Neural cell (in vitro differentiated cells): ENCODE results near the gene ATF5. TPM values are rescaled to one million over a fixed set of nuclear protein-coding genes. Genes with fewer than 3 reads are reported as not detected.

Experiments used
- H2AFZ ChIP-seq: fragments of 200-600, 300-800 bp; sonication (generic), shearing (Covaris generic); 2 replicates; pipeline ENCODE4 v1.6.0; 2014; ENCODE audit warnings: low read depth, mild to moderate bottlenecking, antibody characterized with exemption, low read length, moderate library complexity
- H3F3A ChIP-seq: fragments of 200-600 bp; shearing (Covaris generic); 2 replicates; pipeline ENCODE4 v1.6.1; 2016; ENCODE audit warnings: mild to moderate bottlenecking, moderate library complexity, mixed read lengths, antibody characterized with exemption, low read length; ENCODE audit not compliant: insufficient read depth, poor library complexity, severe bottlenecking
- H3K27ac ChIP-seq: fragments of 200-600, 300-800 bp; sonication (generic), shearing (Covaris generic); 2 replicates; pipeline ENCODE4 v1.5.1; 2014; ENCODE audit warnings: mild to moderate bottlenecking, low read length, moderate library complexity
- H3K27me3 ChIP-seq: fragments of 300-800, 200-600 bp; sonication (generic), shearing (Covaris generic); 2 replicates; pipeline ENCODE4 v1.6.0; 2014; ENCODE audit warnings: mild to moderate bottlenecking, low read depth, low read length, moderate library complexity; ENCODE audit not compliant: insufficient read depth
- H3K36me3 ChIP-seq: fragments of 300-800, 200-600 bp; sonication (generic), shearing (Covaris generic); 2 replicates; pipeline ENCODE4 v1.5.1; 2014; ENCODE audit warnings: mild to moderate bottlenecking, antibody characterized with exemption, low read length, moderate library complexity; ENCODE audit not compliant: insufficient read depth
- H3K4me2 ChIP-seq: fragments of 300-800, 200-600 bp; sonication (generic), shearing (Covaris generic); 2 replicates; pipeline ENCODE4 v1.6.0; 2014; ENCODE audit warnings: mild to moderate bottlenecking, low read length
- H3K4me3 ChIP-seq: fragments of 300-800, 200-600 bp; sonication (generic), shearing (Covaris generic); 2 replicates; pipeline ENCODE4 v1.5.1; 2014; ENCODE audit warnings: mild to moderate bottlenecking, low read length, moderate library complexity
- H3K79me2 ChIP-seq: fragments of 200-600 bp; shearing (Covaris generic); replicated peaks from 2 replicates; pipeline ENCODE4 v1.6.0; 2014; ENCODE audit warnings: mild to moderate bottlenecking, low read length, moderate library complexity; ENCODE audit not compliant: insufficient read depth
- H3K9ac ChIP-seq: fragments of 300-800, 200-600 bp; sonication (generic), shearing (Covaris generic); 2 replicates; pipeline ENCODE4 v1.6.1; 2016; ENCODE audit warnings: mild to moderate bottlenecking, low read length, mixed read lengths
- H3K9me2 ChIP-seq: fragments of 200-600 bp; shearing (Covaris generic); 2 replicates; pipeline ENCODE4 v1.6.1; 2016; ENCODE audit warnings: mild to moderate bottlenecking, low read length, mixed read lengths; ENCODE audit not compliant: insufficient read depth
- H3K9me3 ChIP-seq: fragments of 200-600, 300-800 bp; sonication (generic), shearing (Covaris generic); 2 replicates; pipeline ENCODE4 v1.6.1; 2016; ENCODE audit warnings: mild to moderate bottlenecking, mixed run types, low read length, moderate library complexity, mixed read lengths
- H4K20me1 ChIP-seq: fragments of 200-600 bp; shearing (Covaris generic); 2 replicates; pipeline ENCODE4 v1.6.1; 2016; ENCODE audit warnings: mild to moderate bottlenecking, mixed run types; ENCODE audit not compliant: insufficient read depth
- CTCF ChIP-seq: fragments of 450-650 bp; IDR thresholded peaks from 2 replicates; pipeline ENCODE4 v1.5.1; 2014; ENCODE audit warnings: antibody characterized with exemption, mild to moderate bottlenecking, moderate library complexity; ENCODE audit not compliant: poor library complexity, severe bottlenecking
- EP300 ChIP-seq: fragments of 450-650 bp; conservative IDR thresholded peaks from 2 replicates; pipeline ENCODE4 v1.6.1; 2014; ENCODE audit warnings: antibody characterized with exemption, mild to moderate bottlenecking, moderate library complexity; ENCODE audit not compliant: poor library complexity, severe bottlenecking
- EZH2 ChIP-seq: fragments of 200-600, 300-800 bp; shearing (Covaris generic), sonication (generic); IDR thresholded peaks from 2 replicates; pipeline ENCODE4 v1.6.1; 2014; ENCODE audit warnings: antibody characterized with exemption, low read length, borderline replicate concordance, mild to moderate bottlenecking; ENCODE audit not compliant: insufficient read depth, poor library complexity, severe bottlenecking
- MXI1 ChIP-seq: fragments of 450-650 bp; conservative IDR thresholded peaks from 2 replicates; pipeline ENCODE4 v1.6.1; 2014; ENCODE audit warnings: antibody characterized with exemption, mild to moderate bottlenecking; ENCODE audit not compliant: poor library complexity, severe bottlenecking
- POLR2AphosphoS5 ChIP-seq: IDR thresholded peaks from 2 replicates; pipeline ENCODE4 v1.6.1; 2012
- RAD21 ChIP-seq: fragments of 450-650 bp; conservative IDR thresholded peaks from 2 replicates; pipeline ENCODE4 v1.6.1; 2014; ENCODE audit warnings: antibody characterized with exemption, mild to moderate bottlenecking, moderate library complexity
- REST ChIP-seq: IDR thresholded peaks from 2 replicates; pipeline ENCODE4 v1.6.1; 2012; ENCODE audit warnings: borderline replicate concordance
- SMC3 ChIP-seq: fragments of 450-650 bp; conservative IDR thresholded peaks from 2 replicates; pipeline ENCODE4 v1.6.1; 2014; ENCODE audit warnings: antibody characterized with exemption, mild to moderate bottlenecking, moderate library complexity; ENCODE audit not compliant: poor library complexity
- TAF1 ChIP-seq: IDR thresholded peaks from 2 replicates; pipeline ENCODE4 v1.6.1; 2012; ENCODE audit warnings: low read depth
- polyA plus RNA-seq: library from polyadenylated mRNA; depleted of rRNA; stranded (reverse); fragments of >200 nt; gene quantifications from 2 replicates; pipeline ENCODE4 v1.2.3, GENCODE V29; 2014

The ATF5 gene
- polyA plus RNA-seq, 1 donor from 2014 or later: 16.1 TPM

GRCh38 chr19:49916839-49917733 lies 11.9 kb upstream of the ATF5 start:
- no peak overlapping the region for H3K27ac ChIP-seq
- H3K9me2 ChIP-seq: no peaks in the 10 kb centered on the region
- H3K79me2 ChIP-seq: peaks cover 20% of the 10 kb centered on the region
- H3K4me3 ChIP-seq: no peak overlapping the region
- no peak overlapping the region for H3K4me2 ChIP-seq
- H3K9me3 ChIP-seq: no peaks in the 10 kb centered on the region
- no peak for TF ChIP-seq REST
- no peak for TF ChIP-seq EP300
- no peak for TF ChIP-seq SMC3
- no peak for TF ChIP-seq POLR2AphosphoS5
- no peak for TF ChIP-seq RAD21
- no peak for TF ChIP-seq TAF1
- no peak for TF ChIP-seq MXI1
- no peak for TF ChIP-seq EZH2
- H2AFZ ChIP-seq: no peak overlapping the region
- no peaks in the 10 kb centered on the region for H3K36me3 ChIP-seq
- no peaks in the 10 kb centered on the region for H3K27me3 ChIP-seq
- H4K20me1 ChIP-seq: no peaks in the 10 kb centered on the region
- no peaks in the 10 kb centered on the region for H3F3A ChIP-seq
- H3K9ac ChIP-seq: no peak overlapping the region

GRCh38 chr19:49918089-49918488 lies 10.9 kb upstream of the ATF5 start:
- Histone ChIP-seq H3K36me3 (no peaks in the 10 kb centered on the region), H4K20me1 (no peaks in the 10 kb centered on the region)
- TF ChIP-seq TAF1 (no peak), REST (no peak), SMC3 (no peak), EZH2 (no peak), POLR2AphosphoS5 (no peak), CTCF (no peak), RAD21 (no peak), EP300 (no peak), MXI1 (no peak)

More at GRCh38 chr19:49918089-49918488, 10.9 kb upstream of the ATF5 start:
- H3K4me2 ChIP-seq: no peak overlapping the region
- H3K79me2 ChIP-seq: peaks cover 27% of the 10 kb centered on the region
- no peaks in the 10 kb centered on the region for H3K27me3 ChIP-seq
- H3K9me3 ChIP-seq: no peaks in the 10 kb centered on the region
- no peaks in the 10 kb centered on the region for H3K9me2 ChIP-seq
- H3K9ac ChIP-seq: no peak overlapping the region
- no peak overlapping the region for H3K4me3 ChIP-seq
- no peaks in the 10 kb centered on the region for H3F3A ChIP-seq
- H3K27ac ChIP-seq: no peak overlapping the region
- no peak overlapping the region for H2AFZ ChIP-seq
